Sigmoid colon (tissue), 7 donors: Measurements from ENCODE around the gene CFAP58. TPM values are rescaled to one million over a fixed set of nuclear protein-coding genes. Genes with fewer than 3 reads are reported as not detected.

Source experiments
- DNase-seq: peaks from one replicate; pipeline ENCODE4 v3.0.0-alpha.2; 2019
- H3K27ac ChIP-seq, 4 donors: fragments of 200-600 bp; sonication (generic); one replicate each; pipeline ENCODE4 v1.5.1; 2016 to 2019; ENCODE audit warnings: mild to moderate bottlenecking in 1 of 4
- H3K27me3 ChIP-seq, 3 donors: fragments of 200-600 bp; sonication (generic); one replicate each; pipeline ENCODE4 v1.5.1; 2019; ENCODE audit warnings: mild to moderate bottlenecking in 1 of 3
- H3K36me3 ChIP-seq, 4 donors: fragments of 200-600 bp; sonication (generic); one replicate each; pipeline ENCODE4 v1.5.1; 2016 to 2019
- H3K4me1 ChIP-seq, 4 donors: fragments of 200-600 bp; sonication (generic); one replicate each; pipeline ENCODE4 v1.5.1; 2017 to 2019
- H3K4me3 ChIP-seq, 4 donors: fragments of 200-600 bp; sonication (generic); one replicate each; pipeline ENCODE4 v1.5.1; 2017 to 2019; ENCODE audit warnings: mild to moderate bottlenecking in 2 of 4, moderate library complexity in 1 of 4
- H3K9me3 ChIP-seq, 4 donors: fragments of 200-600 bp in 3 of 4; sonication (generic) in 3 of 4; one replicate each; pipeline versions ENCODE4 v1.5.1 to v1.6.1; 2013 to 2019
- EP300 ChIP-seq, 4 donors: sonication (generic); formaldehyde crosslinking; IDR thresholded peaks; one replicate each; pipeline ENCODE4 v1.6.1; 2017; ENCODE audit warnings: antibody characterized with exemption in 4 of 4
- POLR2A ChIP-seq, 2 donors: fragments of 450-650 bp; IDR thresholded peaks; one replicate each; pipeline ENCODE4 v1.6.1; 2016; ENCODE audit warnings: antibody characterized with exemption in 2 of 2, mild to moderate bottlenecking in 2 of 2, moderate library complexity in 2 of 2
- POLR2AphosphoS5 ChIP-seq, 4 donors: sonication (generic); formaldehyde crosslinking; IDR thresholded peaks; one replicate each; pipeline ENCODE4 v1.6.1; 2017; ENCODE audit warnings: antibody characterized with exemption in 4 of 4
- WGBS, 2 donors: extraction: QIAGEN DNeasy Blood & Tissue Kit; methylation state at CpG; one replicate each; pipeline ENCODE4 v1.1.7; 2013; 5-methylcytosine and 5-hydroxymethylcytosine counted together
- intact Hi-C: fragments of 100-400 bp; cut with DNase I; formaldehyde crosslinking; loops from one replicate; pipeline ENCODE4 v1.15.1; 2023
- polyA plus RNA-seq, 3 donors: library from polyadenylated mRNA; stranded (reverse); fragments of 200-250 nt; gene quantifications; one replicate each; pipeline ENCODE4 v1.2.3, GENCODE V29; 2013
- total RNA-seq, 4 donors: library from RNA; depleted of rRNA; stranded (reverse); fragments of >200 nt; gene quantifications; one replicate each; pipeline ENCODE4 v1.1.0, GENCODE V29; 2016
- TF ChIP-seq, protein P1 (sequence below), 4 experiments: fragments of 450-650 bp in 3 of 4; fragments of 200-600 bp in 1 of 4; IDR thresholded peaks; one replicate each; pipeline ENCODE4 v1.5.1; 2016 to 2019; ENCODE audit warnings: antibody characterized with exemption in 4 of 4, mild to moderate bottlenecking in 3 of 4, moderate library complexity in 2 of 4
- donor health status: healthy with polysubstance abuse.
- donor health status: Bipolar disorder and iron deficiency.
- donor health status: healthy.

Gene CFAP58
- total and polyA plus RNA-seq, 7 donors: 0.09 to 1.1 (median 0.55) TPM; not detected in 2

DNA sequence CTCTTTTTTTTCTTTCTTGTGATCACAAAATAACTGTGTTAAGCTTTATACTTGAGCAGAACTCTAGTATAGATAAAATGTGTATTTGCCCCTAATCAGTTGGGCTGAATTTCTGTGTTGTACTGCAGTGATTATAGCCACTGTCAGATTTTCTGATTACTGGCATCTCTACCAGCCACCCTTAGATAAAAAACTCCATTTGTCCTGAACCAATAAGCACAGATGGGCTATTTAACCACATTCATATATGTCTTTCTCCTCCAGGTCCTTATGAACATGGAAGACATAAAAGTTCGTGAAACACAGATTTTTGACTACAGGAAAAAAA is 38.3 kb downstream of the CFAP58 start:
- WGBS, 2 donors: 52 to 89% methylated on average over 1 of the region's 1 CpG
- H3K4me3 ChIP-seq: no peak overlapping the region
- no peak for DNase-seq
- H3K27ac ChIP-seq: no peak overlapping the region
- no peaks in the 10 kb centered on the region for H3K4me1 ChIP-seq
- intact Hi-C loops: no loop called here
- H3K9me3 ChIP-seq: no peaks in the 10 kb centered on the region
- no peaks in the 10 kb centered on the region for H3K27me3 ChIP-seq
- H3K36me3 ChIP-seq: no peaks in the 10 kb centered on the region
- TF ChIP-seq POLR2AphosphoS5 (IDR thresholded peaks at IDR 0.05) (no peak), EP300 (IDR thresholded peaks at IDR 0.05) (no peak), POLR2A (IDR thresholded peaks at IDR 0.05) (no peak)
- TF ChIP-seq, protein P1, sequence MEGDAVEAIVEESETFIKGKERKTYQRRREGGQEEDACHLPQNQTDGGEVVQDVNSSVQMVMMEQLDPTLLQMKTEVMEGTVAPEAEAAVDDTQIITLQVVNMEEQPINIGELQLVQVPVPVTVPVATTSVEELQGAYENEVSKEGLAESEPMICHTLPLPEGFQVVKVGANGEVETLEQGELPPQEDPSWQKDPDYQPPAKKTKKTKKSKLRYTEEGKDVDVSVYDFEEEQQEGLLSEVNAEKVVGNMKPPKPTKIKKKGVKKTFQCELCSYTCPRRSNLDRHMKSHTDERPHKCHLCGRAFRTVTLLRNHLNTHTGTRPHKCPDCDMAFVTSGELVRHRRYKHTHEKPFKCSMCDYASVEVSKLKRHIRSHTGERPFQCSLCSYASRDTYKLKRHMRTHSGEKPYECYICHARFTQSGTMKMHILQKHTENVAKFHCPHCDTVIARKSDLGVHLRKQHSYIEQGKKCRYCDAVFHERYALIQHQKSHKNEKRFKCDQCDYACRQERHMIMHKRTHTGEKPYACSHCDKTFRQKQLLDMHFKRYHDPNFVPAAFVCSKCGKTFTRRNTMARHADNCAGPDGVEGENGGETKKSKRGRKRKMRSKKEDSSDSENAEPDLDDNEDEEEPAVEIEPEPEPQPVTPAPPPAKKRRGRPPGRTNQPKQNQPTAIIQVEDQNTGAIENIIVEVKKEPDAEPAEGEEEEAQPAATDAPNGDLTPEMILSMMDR (IDR thresholded peaks at IDR 0.05): no peak

DNA sequence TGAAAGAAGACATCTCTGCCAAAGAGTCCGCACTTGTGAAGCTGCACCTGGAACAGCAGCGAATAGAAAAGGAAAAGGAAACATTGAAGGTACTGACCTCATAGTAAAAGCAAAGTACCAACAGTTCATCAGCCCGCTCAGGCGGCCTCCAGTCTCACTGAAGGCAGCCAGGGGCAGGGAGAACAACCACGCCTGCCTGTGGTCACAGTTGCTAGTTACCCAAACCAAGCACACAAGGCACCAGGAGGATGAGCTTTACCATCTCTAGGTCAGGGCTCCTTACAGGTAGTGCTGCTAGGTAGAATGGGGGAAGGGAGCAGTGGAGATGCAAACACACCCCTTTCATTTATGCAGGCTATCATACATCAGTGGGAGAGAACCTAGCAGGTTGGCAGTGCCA is 39.8 kb downstream of the CFAP58 start:
- H3K27me3 ChIP-seq: no peaks in the 10 kb centered on the region
- TF ChIP-seq EP300 (IDR thresholded peaks at IDR 0.05): no peak
- TF ChIP-seq POLR2AphosphoS5 (IDR thresholded peaks at IDR 0.05): no peak
- TF ChIP-seq, protein P1 (IDR thresholded peaks at IDR 0.05): no peak
- no peak for TF ChIP-seq POLR2A (IDR thresholded peaks at IDR 0.05)
- 85 to 90% methylated on average over 5 of the region's 5 CpGs for WGBS, 2 donors
- no peaks in the 10 kb centered on the region for H3K36me3 ChIP-seq
- no peaks in the 10 kb centered on the region for H3K4me1 ChIP-seq
- no peaks in the 10 kb centered on the region for H3K9me3 ChIP-seq
- intact Hi-C loops: no loop called here
- H3K4me3 ChIP-seq: no peak overlapping the region
- H3K27ac ChIP-seq: no peak overlapping the region
- DNase-seq: no peak

DNA sequence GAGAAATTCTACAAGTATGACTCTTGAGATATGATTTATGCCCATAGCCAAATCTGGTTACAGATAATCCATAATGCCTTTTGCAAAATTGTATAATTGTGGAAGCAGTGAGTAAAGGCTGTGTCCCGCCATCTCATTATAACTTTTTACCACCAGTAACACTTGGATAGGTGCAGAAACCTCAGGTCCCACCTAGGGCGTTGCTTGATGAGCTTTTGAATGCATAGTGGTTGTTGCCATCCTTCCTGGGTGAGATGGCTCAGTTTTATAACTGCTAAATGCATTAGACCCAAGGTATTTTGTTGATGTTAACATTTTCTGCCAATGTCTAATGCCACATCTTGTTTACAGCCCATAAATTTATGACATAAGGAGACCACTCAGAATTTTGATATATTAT is 42.9 kb downstream of the CFAP58 start:
- 54 to 71% methylated on average over 2 of the region's 2 CpGs for WGBS, 2 donors
- no peak for DNase-seq
- intact Hi-C loops: no loop called here
- Histone ChIP-seq H3K27me3 (no peaks in the 10 kb centered on the region), H3K4me1 (no peaks in the 10 kb centered on the region), H3K9me3 (no peaks in the 10 kb centered on the region), H3K36me3 (no peaks in the 10 kb centered on the region), H3K27ac (no peak overlapping the region), H3K4me3 (no peak overlapping the region)
- TF ChIP-seq EP300 (IDR thresholded peaks at IDR 0.05) (no peak), POLR2AphosphoS5 (IDR thresholded peaks at IDR 0.05) (no peak), POLR2A (IDR thresholded peaks at IDR 0.05) (no peak)
- TF ChIP-seq, protein P1 (IDR thresholded peaks at IDR 0.05): no peak

DNA sequence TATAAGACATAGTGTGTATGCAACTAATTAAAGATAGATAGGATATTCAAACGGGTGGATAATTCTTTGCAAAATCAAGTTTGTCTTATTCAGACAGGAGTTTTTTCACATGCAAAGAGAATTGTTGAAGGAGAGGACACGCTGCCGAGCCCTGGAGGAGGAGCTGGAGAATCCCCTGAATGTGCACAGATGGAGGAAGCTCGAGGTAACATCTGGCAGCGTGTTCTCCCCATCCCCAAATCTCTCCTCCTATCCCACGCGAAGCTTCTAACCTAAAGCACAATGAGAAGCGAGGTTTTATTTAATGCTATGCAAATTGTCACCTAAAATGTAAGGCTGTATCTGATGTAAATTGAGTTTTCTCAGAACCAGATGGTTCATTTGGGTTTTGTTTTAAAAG is 50.0 kb downstream of the CFAP58 start:
- H3K4me3 ChIP-seq: no peak overlapping the region
- WGBS, 2 donors: 69 to 73% methylated on average over 8 of the region's 8 CpGs
- no peak for DNase-seq
- H3K9me3 ChIP-seq: no peaks in the 10 kb centered on the region
- H3K36me3 ChIP-seq: no peaks in the 10 kb centered on the region
- intact Hi-C loops: no loop called here
- H3K27ac ChIP-seq: no peak overlapping the region
- no peaks in the 10 kb centered on the region for H3K27me3 ChIP-seq
- no peaks in the 10 kb centered on the region for H3K4me1 ChIP-seq
- TF ChIP-seq EP300 (IDR thresholded peaks at IDR 0.05) (no peak), POLR2AphosphoS5 (IDR thresholded peaks at IDR 0.05) (no peak), POLR2A (IDR thresholded peaks at IDR 0.05) (no peak)
- TF ChIP-seq, protein P1 (IDR thresholded peaks at IDR 0.05): no peak
